Transverse colon (tissue), 4 donors: ENCODE data around the gene MID1. TPM values are rescaled to one million over a fixed set of nuclear protein-coding genes. Genes with fewer than 3 reads are reported as not detected.

Experiments used
- DNase-seq: peaks from one replicate; pipeline ENCODE4 v3.0.0-alpha.2; 2019
- H3K27ac ChIP-seq, 4 donors: fragments of 200-600 bp; sonication (generic); 2 replicates each; pipeline ENCODE4 v1.5.1; 2016 to 2018; ENCODE audit warnings: inconsistent platforms in 4 of 4
- H3K27me3 ChIP-seq: fragments of 200-600 bp; sonication (generic); 2 replicates; pipeline ENCODE4 v1.5.1; 2017; ENCODE audit warnings: inconsistent platforms
- H3K36me3 ChIP-seq, 4 donors: fragments of 200-600 bp; sonication (generic); 2 replicates each; pipeline ENCODE4 v1.5.1; 2017 to 2019; ENCODE audit warnings: inconsistent platforms in 4 of 4
- H3K4me1 ChIP-seq, 4 donors: fragments of 200-600 bp; sonication (generic); 2 replicates each; pipeline ENCODE4 v1.5.1; 2017 to 2020; ENCODE audit warnings: inconsistent platforms in 4 of 4
- H3K4me3 ChIP-seq, 4 donors: fragments of 200-600 bp; sonication (generic); 1 replicate in 1 of 4; 2 replicates in 3 of 4; pipeline versions ENCODE4 v1.5.1 to v1.6.1; 2017 to 2019; ENCODE audit warnings: inconsistent platforms in 4 of 4
- H3K9me3 ChIP-seq, 2 donors: fragments of 200-600 bp; sonication (generic); 2 replicates each; pipeline ENCODE4 v1.5.1; 2017 to 2019; ENCODE audit warnings: inconsistent platforms in 2 of 2
- EP300 ChIP-seq: sonication (generic); formaldehyde crosslinking; IDR thresholded peaks from one replicate; pipeline ENCODE4 v1.6.1; 2017; ENCODE audit warnings: antibody characterized with exemption, low read depth
- POLR2A ChIP-seq: fragments of 450-650 bp; IDR thresholded peaks from one replicate; pipeline ENCODE4 v1.6.1; 2016; ENCODE audit warnings: antibody characterized with exemption, mild to moderate bottlenecking, moderate library complexity
- POLR2AphosphoS5 ChIP-seq, 3 donors: sonication (generic); formaldehyde crosslinking; IDR thresholded peaks; one replicate each; pipeline ENCODE4 v1.6.1; 2016; ENCODE audit warnings: antibody characterized with exemption in 3 of 3
- WGBS, 2 donors: methylation state at CpG; one replicate each; pipeline ENCODE4 v1.1.5; 2018; ENCODE audit warnings: low coverage in 1 of 2; 5-methylcytosine and 5-hydroxymethylcytosine counted together
- in situ Hi-C, 4 donors: fragments of 200-750 bp; cut with MboI; loops; one replicate each; pipeline versions ENCODE4 v1.15.0 to v1.15.1; 2017; ENCODE audit warnings: low sequenced_read_pairs in 3 of 4, low pct_ligation_motif_present in 1 of 4, low pct_unique_long_range_greater_than_20kb in 1 of 4
- intact Hi-C: fragments of 100-400 bp; cut with DNase I; formaldehyde crosslinking; loops from one replicate; pipeline ENCODE4 v1.15.1; 2023; ENCODE audit warnings: low total_unique reads
- total RNA-seq, 4 donors: library from RNA; depleted of rRNA; stranded (reverse); fragments of >200 nt; gene quantifications; one replicate each; pipeline ENCODE4 v1.1.0, GENCODE V29; 2016
- TF ChIP-seq, protein P1 (sequence below), 5 experiments: fragments of 200-600 bp in 3 of 5; fragments of 450-650 bp in 2 of 5; sonication (generic) in 3 of 5; IDR thresholded peaks; 1 replicate in 2 of 5; 2 replicates in 3 of 5; pipeline ENCODE4 v1.5.1; 2016 to 2017; ENCODE audit warnings: antibody characterized with exemption in 5 of 5, inconsistent platforms in 3 of 5, mild to moderate bottlenecking in 2 of 5, moderate library complexity in 1 of 5

The MID1 gene
- total RNA-seq, 4 donors from 2014 or later: 27.0 to 85.2 (median 37.7) TPM

DNA sequence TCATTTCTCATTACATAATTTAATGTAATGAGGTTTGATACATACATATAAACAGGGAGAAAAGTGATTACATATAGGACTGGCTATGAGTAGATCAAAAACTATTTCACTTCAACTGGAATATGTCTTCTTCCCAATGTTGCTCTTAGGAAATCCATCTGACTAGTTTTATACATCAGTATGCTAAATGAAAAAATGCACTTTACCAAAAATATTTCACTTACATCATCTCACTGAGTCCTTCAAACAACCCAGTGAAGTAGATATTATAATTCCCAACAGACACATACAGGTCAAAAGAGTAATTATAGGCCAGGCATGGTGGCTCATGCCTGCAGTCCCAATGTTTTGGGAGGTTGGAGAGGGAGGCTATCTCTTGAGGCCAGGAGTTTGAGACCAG, 215.9 kb downstream of the MID1 start:
- intact Hi-C loops (no loop called here), in situ Hi-C loops (no loop called here)
- Histone ChIP-seq H3K4me1 (no peaks in the 10 kb centered on the region), H3K36me3 (no peaks in the 10 kb centered on the region), H3K27ac (no peak overlapping the region), H3K27me3 (no peaks in the 10 kb centered on the region), H3K9me3 (no peaks in the 10 kb centered on the region), H3K4me3 (no peak overlapping the region)
- no peak for DNase-seq
- no peak for TF ChIP-seq POLR2A
- TF ChIP-seq POLR2AphosphoS5 (IDR thresholded peaks at IDR 0.05): no peak
- no peak for TF ChIP-seq EP300
- TF ChIP-seq, protein P1, sequence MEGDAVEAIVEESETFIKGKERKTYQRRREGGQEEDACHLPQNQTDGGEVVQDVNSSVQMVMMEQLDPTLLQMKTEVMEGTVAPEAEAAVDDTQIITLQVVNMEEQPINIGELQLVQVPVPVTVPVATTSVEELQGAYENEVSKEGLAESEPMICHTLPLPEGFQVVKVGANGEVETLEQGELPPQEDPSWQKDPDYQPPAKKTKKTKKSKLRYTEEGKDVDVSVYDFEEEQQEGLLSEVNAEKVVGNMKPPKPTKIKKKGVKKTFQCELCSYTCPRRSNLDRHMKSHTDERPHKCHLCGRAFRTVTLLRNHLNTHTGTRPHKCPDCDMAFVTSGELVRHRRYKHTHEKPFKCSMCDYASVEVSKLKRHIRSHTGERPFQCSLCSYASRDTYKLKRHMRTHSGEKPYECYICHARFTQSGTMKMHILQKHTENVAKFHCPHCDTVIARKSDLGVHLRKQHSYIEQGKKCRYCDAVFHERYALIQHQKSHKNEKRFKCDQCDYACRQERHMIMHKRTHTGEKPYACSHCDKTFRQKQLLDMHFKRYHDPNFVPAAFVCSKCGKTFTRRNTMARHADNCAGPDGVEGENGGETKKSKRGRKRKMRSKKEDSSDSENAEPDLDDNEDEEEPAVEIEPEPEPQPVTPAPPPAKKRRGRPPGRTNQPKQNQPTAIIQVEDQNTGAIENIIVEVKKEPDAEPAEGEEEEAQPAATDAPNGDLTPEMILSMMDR (IDR thresholded peaks at IDR 0.05): no peak

DNA sequence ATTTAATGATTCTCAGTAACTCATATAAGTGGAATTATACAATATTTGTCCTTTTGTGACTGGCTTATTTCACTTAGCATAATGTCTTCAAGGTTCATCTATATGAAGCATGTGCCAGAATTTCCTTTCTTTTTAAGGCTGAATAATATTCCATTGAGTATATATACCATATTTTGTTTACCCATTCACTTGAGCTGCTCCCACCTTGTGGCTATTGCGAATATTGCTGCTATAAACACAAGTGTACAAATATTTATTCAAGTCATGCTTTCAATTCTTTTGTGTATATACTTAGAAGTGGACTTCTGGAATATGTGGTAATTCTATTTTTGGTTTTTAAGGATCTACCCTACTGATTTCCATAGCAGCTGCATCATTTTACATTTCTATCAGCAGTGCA, 219.1 kb downstream of the MID1 start:
- H3K4me3 ChIP-seq: no peak overlapping the region
- TF ChIP-seq, protein P1 (IDR thresholded peaks at IDR 0.05): no peak
- TF ChIP-seq POLR2A: no peak
- TF ChIP-seq EP300: no peak
- TF ChIP-seq POLR2AphosphoS5 (IDR thresholded peaks at IDR 0.05): no peak
- intact Hi-C loops (no loop called here), in situ Hi-C loops (no loop called here)
- 0 to 31% methylated on average over 1 of the region's 1 CpG for WGBS, 2 donors
- no peak for DNase-seq
- H3K27me3 ChIP-seq: no peaks in the 10 kb centered on the region
- no peaks in the 10 kb centered on the region for H3K9me3 ChIP-seq
- no peak overlapping the region for H3K27ac ChIP-seq
- no peaks in the 10 kb centered on the region for H3K36me3 ChIP-seq
- H3K4me1 ChIP-seq: no peaks in the 10 kb centered on the region

DNA sequence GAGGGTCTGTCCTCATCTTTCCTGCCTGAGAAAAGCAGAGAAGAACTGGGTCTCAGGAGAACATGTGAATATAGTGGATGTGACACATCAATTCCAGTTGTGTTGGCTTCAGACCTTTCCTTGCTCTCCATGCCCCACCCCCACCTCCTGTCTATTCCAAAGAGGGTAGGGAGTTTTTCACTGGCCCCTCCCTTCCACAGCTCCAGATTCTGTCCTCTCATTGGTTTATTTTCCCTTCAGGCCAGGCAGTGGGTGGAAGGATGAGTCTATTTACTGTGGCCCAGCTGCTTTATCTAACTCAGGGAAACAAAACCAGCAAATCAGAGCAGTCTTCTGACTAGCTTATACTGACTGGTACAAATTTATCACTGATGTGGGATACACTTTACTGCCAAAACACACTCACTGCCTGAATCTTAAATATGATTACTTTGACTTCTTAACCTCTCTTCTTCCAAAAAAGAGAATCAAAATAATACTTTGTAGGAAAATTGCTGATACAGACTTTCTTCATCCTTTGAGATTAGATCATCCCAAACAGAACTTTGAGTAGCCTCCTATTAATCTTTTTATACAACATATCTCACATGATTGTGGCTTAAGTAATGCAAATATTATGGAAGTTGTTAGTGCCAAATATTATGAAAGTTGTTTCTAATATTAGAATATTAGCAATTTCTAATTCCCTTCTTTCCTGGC, 221.2 kb downstream of the MID1 start:
- in situ Hi-C loops (no loop called here), intact Hi-C loops (no loop called here)
- no peak overlapping the region for H3K4me3 ChIP-seq
- no peaks in the 10 kb centered on the region for H3K27me3 ChIP-seq
- H3K9me3 ChIP-seq: no peaks in the 10 kb centered on the region
- H3K27ac ChIP-seq: no peak overlapping the region
- no peak for DNase-seq
- no peaks in the 10 kb centered on the region for H3K36me3 ChIP-seq
- TF ChIP-seq, protein P1 (IDR thresholded peaks at IDR 0.05): no peak
- TF ChIP-seq POLR2A: no peak
- TF ChIP-seq POLR2AphosphoS5 (IDR thresholded peaks at IDR 0.05): no peak
- no peak for TF ChIP-seq EP300
- H3K4me1 ChIP-seq: no peaks in the 10 kb centered on the region

DNA sequence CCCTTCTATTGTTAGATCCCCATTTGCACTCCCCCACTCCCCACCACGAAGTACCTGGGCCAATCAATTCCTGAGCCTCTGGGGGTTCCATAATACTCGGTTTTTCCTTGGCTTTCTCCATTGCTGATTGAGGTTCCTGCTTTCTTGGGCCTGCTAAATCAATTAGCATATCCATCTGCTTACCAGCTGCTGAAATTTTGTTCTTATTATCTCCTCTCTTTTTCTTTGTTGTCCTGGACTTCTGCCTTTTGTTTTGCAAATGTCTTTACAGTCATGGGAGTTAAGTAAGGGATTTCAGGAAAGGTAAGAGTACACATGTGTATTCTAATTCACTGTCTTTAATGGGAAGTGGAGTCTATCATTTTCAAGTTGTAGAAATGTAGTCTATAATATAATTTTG, 222.2 kb downstream of the MID1 start:
- in situ Hi-C loops: no loop called here
- WGBS, 2 donors: 42 to 69% methylated on average over 2 of the region's 2 CpGs

More for the DNA sequence above, 222.2 kb downstream of the MID1 start:
- intact Hi-C loops: no loop called here
- Histone ChIP-seq H3K4me1 (no peaks in the 10 kb centered on the region), H3K36me3 (no peaks in the 10 kb centered on the region), H3K27me3 (no peaks in the 10 kb centered on the region), H3K4me3 (no peak overlapping the region), H3K27ac (no peak overlapping the region), H3K9me3 (no peaks in the 10 kb centered on the region)
- DNase-seq: no peak
- TF ChIP-seq POLR2A (no peak), EP300 (no peak), POLR2AphosphoS5 (IDR thresholded peaks at IDR 0.05) (no peak)
- TF ChIP-seq, protein P1 (IDR thresholded peaks at IDR 0.05): no peak
